ENCODE data around the gene MLN.

GRCh38 chr6:33757113-33757512 lies 46.7 kb downstream of the MLN start:
- TF ChIP-seq CTCF (IDR thresholded peaks at IDR 0.05), result no peak
- no peak for TF ChIP-seq POLR2A (IDR thresholded peaks at IDR 0.05)
- no peak for TF ChIP-seq POLR2AphosphoS5 (IDR thresholded peaks at IDR 0.05)
- TF ChIP-seq EP300 (IDR thresholded peaks at IDR 0.05), result no peak
